H1 (cell line): ENCODE results near the gene FRAT2. TPM values are rescaled to one million over a fixed set of nuclear protein-coding genes. Genes with fewer than 3 reads are reported as not detected.
A peak's percentile ranks its signal among the peaks of the same experiment; 100 is the strongest.

ENCODE experiments used
- CTCF ChIA-PET: fragments of 300-600 bp; sonication (Branson Sonifier 250); formaldehyde crosslinking; loops from one replicate; lab custom pipeline; 2021; ENCODE audit not compliant: partially characterized antibody; lab: Charles Lee
- POLR2A ChIA-PET: fragments of 300-600 bp; sonication (Branson Sonifier 250); formaldehyde crosslinking; loops from one replicate; lab custom pipeline; 2021; ENCODE audit warnings: inconsistent platforms; ENCODE audit not compliant: partially characterized antibody; lab: Charles Lee
- DNase-seq, 2 experiments: peaks; one replicate each; pipeline versions ENCODE4 v3.0.0 to v3.0.0-alpha.2; 2010 to 2022; ENCODE audit warnings: low spot score in 2 of 2, low read depth in 1 of 2, mixed read lengths in 1 of 2
- FAIRE-seq: peaks from 2 replicates; lab custom pipeline; 2011; peaks lifted over from hg19 to GRCh38; lab: Jason Lieb, UNC
- H2AFZ ChIP-seq: 2 replicates; pipeline ENCODE4 v1.8.1; 2012; ENCODE audit warnings: low read length, inconsistent platforms
- H2AK5ac ChIP-seq: 2 replicates; pipeline ENCODE4 v1.6.1; 2013; ENCODE audit warnings: low read depth, low read length
- H2BK120ac ChIP-seq: replicated peaks from 2 replicates; pipeline ENCODE3; 2013; ENCODE audit warnings: low read depth, low read length, inconsistent platforms
- H2BK12ac ChIP-seq: 2 replicates; pipeline ENCODE4 v1.6.1; 2013; ENCODE audit warnings: low read depth, low read length
- H2BK15ac ChIP-seq: 2 replicates; pipeline ENCODE4 v1.6.1; 2013; ENCODE audit warnings: low read length
- H2BK20ac ChIP-seq: 2 replicates; pipeline ENCODE4 v1.6.1; 2013; ENCODE audit warnings: low read length
- H2BK5ac ChIP-seq: 2 replicates; pipeline ENCODE4 v1.6.1; 2013; ENCODE audit warnings: low read depth, low read length
- H3K14ac ChIP-seq: 2 replicates; pipeline ENCODE4 v1.6.1; 2013; ENCODE audit warnings: inconsistent platforms; ENCODE audit not compliant: insufficient read length
- H3K18ac ChIP-seq: 2 replicates; pipeline ENCODE4 v1.6.1; 2013; ENCODE audit warnings: low read length; ENCODE audit errors: extremely low read depth
- H3K23ac ChIP-seq: 2 replicates; pipeline ENCODE4 v1.6.1; 2013; ENCODE audit warnings: inconsistent platforms; ENCODE audit not compliant: insufficient read length
- H3K23me2 ChIP-seq: 2 replicates; pipeline ENCODE4 v1.6.1; 2013; ENCODE audit warnings: low read depth, low read length
- H3K27ac ChIP-seq: 2 replicates; pipeline ENCODE4 v1.6.1; 2011; ENCODE audit warnings: low read depth, low read length, inconsistent platforms
- H3K27me3 ChIP-seq, 4 experiments: replicated peaks in 1 of 4; 1 replicate in 1 of 4; 2 replicates in 3 of 4; pipeline versions ENCODE4 v1.6.1 to v1.8.1; 2011 to 2013; ENCODE audit warnings: low read length in 3 of 4, mild to moderate bottlenecking in 3 of 4, inconsistent platforms in 2 of 4, mixed read lengths in 2 of 4, moderate library complexity in 1 of 4; ENCODE audit not compliant: control insufficient read depth in 3 of 4, insufficient read depth in 3 of 4; ENCODE audit errors: extremely low read depth in 1 of 4
- H3K36me3 ChIP-seq, 4 experiments: 2 replicates each; pipeline versions ENCODE4 v1.6.1 to v1.8.1; 2011 to 2013; ENCODE audit warnings: mild to moderate bottlenecking in 4 of 4, low read length in 3 of 4, moderate library complexity in 2 of 4, control low read depth in 1 of 4, inconsistent platforms in 1 of 4; ENCODE audit not compliant: insufficient read depth in 4 of 4, control insufficient read depth in 2 of 4
- H3K4ac ChIP-seq: replicated peaks from 2 replicates; pipeline ENCODE3; 2013; ENCODE audit warnings: low read length, low read depth, mixed read lengths, inconsistent platforms; ENCODE audit not compliant: insufficient read length
- H3K4me1 ChIP-seq, 4 experiments: replicated peaks in 1 of 4; 1 replicate in 1 of 4; 2 replicates in 3 of 4; pipeline versions ENCODE4 v1.6.1 to v1.8.1; 2011 to 2013; ENCODE audit warnings: low read length in 3 of 4, inconsistent platforms in 2 of 4, mixed read lengths in 1 of 4; ENCODE audit not compliant: insufficient read depth in 4 of 4, control insufficient read depth in 3 of 4
- H3K4me2 ChIP-seq, 2 experiments: 2 replicates each; pipeline versions ENCODE4 v1.6.1 to v1.8.1; 2011 to 2013; ENCODE audit warnings: low read depth in 2 of 2, low read length in 2 of 2, control low read depth in 1 of 2, inconsistent platforms in 1 of 2, mild to moderate bottlenecking in 1 of 2; ENCODE audit not compliant: insufficient read depth in 1 of 2
- H3K4me3 ChIP-seq, 4 experiments: fragments of 200-600, 300-600 bp in 1 of 4; sonication (generic), shearing (Covaris generic), sonication (Bioruptor Twin) in 1 of 4; 2 replicates each; pipeline versions ENCODE4 v1.5.1 to v1.8.1; 2011 to 2016; ENCODE audit warnings: low read length in 4 of 4, low read depth in 3 of 4, control low read depth in 2 of 4, inconsistent platforms in 2 of 4, mild to moderate bottlenecking in 2 of 4, mixed read lengths in 1 of 4, moderate library complexity in 1 of 4; ENCODE audit not compliant: insufficient read depth in 2 of 4; ENCODE audit errors: extremely low read depth in 1 of 4
- H3K56ac ChIP-seq: replicated peaks from 2 replicates; pipeline ENCODE3; 2013; ENCODE audit warnings: low read depth, mild to moderate bottlenecking, mixed read lengths, low read length, inconsistent platforms; ENCODE audit not compliant: insufficient read length
- H3K79me1 ChIP-seq: 2 replicates; pipeline ENCODE4 v1.6.1; 2013; ENCODE audit warnings: low read depth, low read length, control low read depth
- H3K79me2 ChIP-seq, 2 experiments: 2 replicates each; pipeline versions ENCODE4 v1.6.1 to v1.8.1; 2012 to 2013; ENCODE audit warnings: low read length in 2 of 2, mild to moderate bottlenecking in 2 of 2, inconsistent platforms in 1 of 2; ENCODE audit not compliant: insufficient read depth in 2 of 2, control insufficient read depth in 1 of 2
- H3K9ac ChIP-seq, 4 experiments: replicated peaks in 1 of 4; 1 replicate in 1 of 4; 2 replicates in 3 of 4; pipeline versions ENCODE4 v1.6.1 to v1.8.1; 2011 to 2013; ENCODE audit warnings: low read depth in 3 of 4, low read length in 3 of 4, control low read depth in 2 of 4, mild to moderate bottlenecking in 2 of 4, moderate library complexity in 2 of 4, inconsistent platforms in 1 of 4; ENCODE audit errors: extremely low read depth in 1 of 4
- H3K9me3 ChIP-seq, 2 experiments: 2 replicates each; pipeline versions ENCODE4 v1.6.1 to v1.8.1; 2012 to 2013; ENCODE audit warnings: mild to moderate bottlenecking in 2 of 2, moderate library complexity in 2 of 2, control low read depth in 1 of 2, inconsistent platforms in 1 of 2, low read depth in 1 of 2, low read length in 1 of 2, mixed read lengths in 1 of 2; ENCODE audit not compliant: insufficient read depth in 2 of 2
- H4K20me1 ChIP-seq, 2 experiments: replicated peaks in 1 of 2; 2 replicates each; pipeline versions ENCODE3 to v1.8.1; 2011 to 2013; ENCODE audit warnings: inconsistent platforms in 2 of 2, low read length in 2 of 2, mild to moderate bottlenecking in 1 of 2; ENCODE audit not compliant: insufficient read depth in 2 of 2, control insufficient read depth in 1 of 2
- H4K5ac ChIP-seq: 2 replicates; pipeline ENCODE4 v1.6.1; 2013; ENCODE audit warnings: low read length, low read depth, mixed read lengths, inconsistent platforms; ENCODE audit not compliant: insufficient read length
- H4K8ac ChIP-seq: 2 replicates; pipeline ENCODE4 v1.8.0; 2013; ENCODE audit warnings: mild to moderate bottlenecking, moderate library complexity, low read length, inconsistent platforms; ENCODE audit not compliant: insufficient read depth; ENCODE audit errors: extremely low read depth
- H4K91ac ChIP-seq: replicated peaks from 2 replicates; pipeline ENCODE3; 2013; ENCODE audit warnings: low read length, mixed read lengths, inconsistent platforms; ENCODE audit not compliant: insufficient read length
- KDM1A ChIP-seq: fragments of 200-600, 300-600 bp; sonication (generic); IDR thresholded peaks from 2 replicates; pipeline ENCODE4 v1.7.1; 2016; ENCODE audit warnings: mild to moderate bottlenecking, low read length, borderline replicate concordance
- POU5F1 ChIP-seq: IDR thresholded peaks from 2 replicates; pipeline ENCODE4 v1.6.1; 2011; ENCODE audit warnings: low read depth, mild to moderate bottlenecking, low read length, moderate library complexity
- WGBS, 2 experiments: shearing (Covaris generic) in 1 of 2; methylation state at CpG; one replicate each; pipeline versions ENCODE4 v1.1.6 to v1.1.7; 2013 to 2015; ENCODE audit warnings: low lambda C conversion rate in 2 of 2, mixed read lengths in 2 of 2, inconsistent platforms in 1 of 2, low coverage in 1 of 2, missing lambda C conversion rate in 1 of 2; ENCODE audit not compliant: insufficient replicate concordance in 2 of 2, insufficient coverage in 1 of 2, insufficient read length in 1 of 2; ENCODE audit errors: extremely low coverage in 1 of 2, missing lambda C conversion rate in 1 of 2; 5-methylcytosine and 5-hydroxymethylcytosine counted together
- polyA plus RNA-seq, 7 experiments: library from polyadenylated mRNA; depleted of rRNA in 3 of 7; stranded (reverse) in 5 of 7; unstranded in 2 of 7; fragments of >200 nt in 5 of 7; fragments of 200-250 nt in 2 of 7; gene quantifications; 1 replicate in 5 of 7; 2 replicates in 1 of 7; 4 replicates in 1 of 7; pipeline versions ENCODE4 v1.2.1 to v1.2.3, GENCODE V29; 2011 to 2013; ENCODE audit warnings: missing spikeins in 2 of 7, mixed read lengths in 2 of 7
- total RNA-seq: library from RNA; stranded (reverse); fragmentation: NEBNext Ultra II Directional; extraction: Animal tissue kit (Norgen Biotek cat#: 25700); gene quantifications from 2 replicates; pipeline ENCODE4 v1.2.1, GENCODE V29; 2021

The FRAT2 gene
- total and polyA plus RNA-seq, 2 of the 8 experiments (the other 6 are each of a cell fraction or from before 2014, with no cell fraction given), result 47.4 to 83.0 TPM

- Histone ChIP-seq H2AK5ac (no peak overlapping the region), H2AFZ (no peak overlapping the region), H2BK12ac (peak overlapping the region; percentile 50; the same call in 1 of the 2 replicates), H3K4me2 (peak overlapping the region; percentile 84 to 96), H3K4me1 (peaks cover 8 to 22% (median 12%) of the 10 kb centered on the region in 4 experiments), H3K9ac (peak overlapping the region in 2 of 4 experiments; percentile 43 to 94; a peak in 4 of 7 replicates), H3K27ac (no peak overlapping the region), H3K14ac (no peak overlapping the region), H3K79me2 (peaks cover 25 to 41% of the 10 kb centered on the region in 2 experiments), H4K20me1 (peaks cover 9 to 15% of the 10 kb centered on the region in 2 experiments), H2BK15ac (no peak overlapping the region), H3K23me2 (peaks cover 21% of the 10 kb centered on the region), H2BK120ac (no peak overlapping the region), H3K23ac (no peak overlapping the region), H4K91ac (no peak overlapping the region), H2BK5ac (peak overlapping the region; percentile 98), H3K4me3 (peak overlapping the region; percentile 84 to 92 (median 91); a peak in 6 of 8 replicates), H3K56ac (peak overlapping the region; percentile 30), H3K27me3 (no peaks in the 10 kb centered on the region), H3K9me3 (no peaks in the 10 kb centered on the region), H4K8ac (peak overlapping the region; percentile 99)
- POLR2A ChIA-PET, result interaction anchor here (1.7 to 5.9 kb wide), 4 partner anchors 12 to 56 kb away, joined by 3 to 75 read pairs (median 22); partner anchors contain the start of gene ARHGAP19
- DNase-seq (peak in 1 of 2 experiments; percentile 70), FAIRE-seq (no peak)
- WGBS, 2 experiments, result 25% methylated on average over 24 of the region's 25 CpGs; no CpG with 5 or more reads in 1 of the 2 experiments
- TF ChIP-seq POU5F1 (no peak), KDM1A (peak; percentile 41; the same call in 1 of the 2 replicates)
- TF ChIP-seq, all 59 proteins: peak for 1
- H3K4ac ChIP-seq, result no peak overlapping the region
- H3K79me1 ChIP-seq, result peaks cover 3% of the 10 kb centered on the region; the same call in 1 of the 2 replicates
- peak overlapping the region; percentile 84 for H4K5ac ChIP-seq
- peaks cover 0 to 15% (median under 1%) of the 10 kb centered on the region in 4 experiments; a peak in 3 of 8 replicates for H3K36me3 ChIP-seq
- H3K18ac ChIP-seq, result peak overlapping the region; percentile 86; the same call in 1 of the 2 replicates
- CTCF ChIA-PET, result no interaction called here
- no peak overlapping the region for H2BK20ac ChIP-seq
Measured at GRCh38 chr10:97335188-97335619, 675 bp upstream of the FRAT2 start.
